M059J (cell line): ENCODE measurements around the gene SRSF2. TPM values are rescaled to one million over a fixed set of nuclear protein-coding genes. Genes with fewer than 3 reads are reported as not detected.
"Not testable (repeated sequence)": the region's sequence is repeated elsewhere in the genome, so short reads cannot be mapped to it uniquely, and the experiment has no call there.

Experiments
- DNase-seq: peaks from one replicate; pipeline ENCODE4 v3.0.0-alpha.2; 2012; ENCODE audit warnings: low read depth
- total RNA-seq: library from RNA; depleted of rRNA; stranded (reverse); fragments of >200 nt; shearing (Covaris generic); gene quantifications from 2 replicates; pipeline ENCODE4 v1.2.3, GENCODE V29; 2014

SRSF2 gene
- total RNA-seq, 1 experiment from 2014 or later: 289 TPM

GRCh38 chr17:76738468-76738850 lies 1.3 kb upstream of the SRSF2 start:
- no peak for DNase-seq

- peak; percentile 88 for DNase-seq
Measured at GRCh38 chr17:76737676-76738467, 741 bp upstream of the SRSF2 start, which contains the start of gene MFSD11. Gene MFSD11 (plus strand): TSS chr17:76738119. CDS start chr17:76738353, 234 bp downstream.

DNA sequence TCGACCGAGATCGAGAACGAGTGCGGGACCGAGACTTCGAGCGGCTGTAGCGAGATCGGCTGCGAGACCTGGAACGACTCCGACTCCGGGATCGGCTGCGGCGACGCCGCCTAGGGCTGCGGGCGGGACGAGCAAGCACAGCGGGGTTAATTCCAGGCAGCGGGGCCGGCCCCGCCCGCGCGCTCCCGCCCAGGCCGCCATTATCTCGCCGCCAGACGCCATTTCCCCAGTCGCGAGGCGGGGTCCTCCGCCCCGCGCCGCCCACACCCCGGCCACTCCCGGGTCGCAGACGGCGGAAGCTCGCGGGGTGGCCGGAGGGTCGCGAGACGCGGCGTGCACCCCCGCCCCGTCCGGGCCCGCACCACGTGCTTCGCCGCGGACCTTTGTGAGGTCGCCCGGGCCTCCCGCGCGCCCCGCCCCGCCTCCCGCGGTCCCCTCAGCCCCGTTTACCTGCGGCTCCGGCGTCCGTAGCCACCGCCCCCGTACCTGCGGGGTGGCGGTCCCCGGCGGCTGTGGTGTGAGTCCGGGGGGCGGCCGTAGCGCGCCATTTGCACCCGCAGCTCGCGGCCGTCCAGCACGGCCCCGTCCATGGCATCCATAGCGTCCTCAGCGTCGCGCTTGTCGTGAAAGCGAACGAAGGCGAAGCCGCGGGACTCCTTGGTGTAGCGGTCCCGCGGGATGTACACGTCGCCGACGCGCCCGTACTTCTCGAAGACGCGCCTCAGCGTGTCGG lies 616 bp downstream of the SRSF2 start:
- DNase-seq: peak; percentile 47

GRCh38 chr17:76735586-76736348 lies 1.4 kb downstream of the SRSF2 start:
- DNase-seq: no peak

DNA sequence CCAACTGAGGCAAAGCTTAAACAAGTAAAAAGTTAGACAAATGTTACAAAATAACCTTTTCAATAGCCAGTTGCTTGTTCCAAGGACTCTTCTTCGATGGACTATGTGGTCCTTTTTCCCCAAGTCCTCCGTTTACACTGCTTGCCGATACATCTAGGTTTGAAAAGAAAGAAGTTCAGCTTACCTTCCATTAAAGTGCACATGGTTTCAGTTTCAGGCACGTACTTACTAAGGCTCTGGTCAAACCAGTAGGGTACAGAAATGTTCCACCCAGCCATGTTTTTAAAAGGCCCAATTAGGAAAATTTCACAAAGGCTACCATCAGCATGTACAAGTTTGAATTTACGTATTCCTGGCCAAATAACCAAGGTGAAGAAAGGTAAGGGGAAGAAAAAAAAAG lies 2.1 kb downstream of the SRSF2 start:
- DNase-seq: peak; percentile 44

DNA sequence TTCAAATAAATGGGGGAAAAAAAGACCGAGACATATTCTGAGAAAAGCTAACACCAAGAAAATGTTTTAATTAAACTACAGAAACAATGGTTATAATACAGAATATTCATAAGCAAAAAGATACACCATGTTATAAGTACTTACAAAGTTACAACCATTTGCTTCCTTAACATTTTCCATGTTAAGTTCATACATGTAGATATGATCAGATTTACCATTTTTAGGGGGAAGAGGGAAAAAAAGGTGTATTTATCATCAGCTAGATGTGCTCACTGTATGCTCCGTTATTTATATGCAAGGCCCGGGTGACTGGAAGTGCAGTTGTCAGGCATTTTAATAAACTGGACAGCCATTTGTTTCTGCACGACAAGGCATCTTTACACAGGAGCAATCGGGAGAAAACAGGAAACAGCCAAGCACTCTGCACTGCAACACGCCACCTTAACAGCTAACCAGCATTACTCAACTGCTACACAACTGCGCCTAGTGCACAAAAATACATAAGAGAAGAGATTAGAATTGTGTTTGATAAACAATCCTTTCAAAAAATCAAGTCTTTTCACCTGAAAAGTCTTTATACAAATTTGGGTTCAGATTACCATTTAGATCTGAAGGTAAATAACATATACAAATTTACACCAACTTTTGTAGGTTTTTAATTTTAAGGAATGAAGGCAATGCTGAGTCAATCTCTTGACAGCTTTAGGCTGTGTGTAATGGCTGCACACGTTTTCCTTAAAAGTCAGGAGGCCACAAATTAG lies 2.9 kb downstream of the SRSF2 start:
- no peak for DNase-seq

- no peak for DNase-seq
Measured at GRCh38 chr17:76733618-76733957, 3.5 kb downstream of the SRSF2 start.

DNA sequence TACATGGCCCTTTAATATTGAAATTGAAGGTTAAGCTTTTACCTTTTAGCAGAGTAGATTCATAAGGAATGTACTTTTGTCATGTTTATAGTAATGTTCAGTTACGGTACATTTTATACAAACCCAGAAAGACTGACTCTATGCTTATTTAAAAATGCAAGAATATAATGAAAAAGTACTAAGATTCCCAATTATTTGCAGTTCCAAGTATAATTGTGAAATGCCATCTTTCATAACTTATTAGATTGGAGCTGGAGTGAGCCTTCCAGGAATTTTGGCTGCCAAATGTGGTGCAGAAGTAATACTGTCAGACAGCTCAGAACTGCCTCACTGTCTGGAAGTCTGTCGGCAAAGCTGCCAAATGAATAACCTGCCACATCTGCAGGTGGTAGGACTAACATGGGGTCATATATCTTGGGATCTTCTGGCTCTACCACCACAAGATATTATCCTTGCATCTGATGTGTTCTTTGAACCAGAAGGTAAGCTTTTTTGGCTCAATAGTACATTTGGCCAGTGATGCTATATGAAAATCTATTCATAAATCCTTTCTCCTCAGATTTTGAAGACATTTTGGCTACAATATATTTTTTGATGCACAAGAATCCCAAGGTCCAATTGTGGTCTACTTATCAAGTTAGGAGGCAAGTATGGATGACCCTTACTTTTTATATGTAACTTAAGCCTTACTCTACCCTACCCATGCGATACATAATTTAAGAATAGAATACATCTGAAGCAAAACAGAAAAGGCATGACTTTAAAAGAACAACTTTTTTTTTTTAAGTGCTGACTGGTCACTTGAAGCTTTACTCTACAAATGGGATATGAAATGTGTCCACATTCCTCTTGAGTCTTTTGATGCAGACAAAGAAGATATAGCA lies 4.2 kb downstream of the SRSF2 start:
- DNase-seq: no peak

DNA sequence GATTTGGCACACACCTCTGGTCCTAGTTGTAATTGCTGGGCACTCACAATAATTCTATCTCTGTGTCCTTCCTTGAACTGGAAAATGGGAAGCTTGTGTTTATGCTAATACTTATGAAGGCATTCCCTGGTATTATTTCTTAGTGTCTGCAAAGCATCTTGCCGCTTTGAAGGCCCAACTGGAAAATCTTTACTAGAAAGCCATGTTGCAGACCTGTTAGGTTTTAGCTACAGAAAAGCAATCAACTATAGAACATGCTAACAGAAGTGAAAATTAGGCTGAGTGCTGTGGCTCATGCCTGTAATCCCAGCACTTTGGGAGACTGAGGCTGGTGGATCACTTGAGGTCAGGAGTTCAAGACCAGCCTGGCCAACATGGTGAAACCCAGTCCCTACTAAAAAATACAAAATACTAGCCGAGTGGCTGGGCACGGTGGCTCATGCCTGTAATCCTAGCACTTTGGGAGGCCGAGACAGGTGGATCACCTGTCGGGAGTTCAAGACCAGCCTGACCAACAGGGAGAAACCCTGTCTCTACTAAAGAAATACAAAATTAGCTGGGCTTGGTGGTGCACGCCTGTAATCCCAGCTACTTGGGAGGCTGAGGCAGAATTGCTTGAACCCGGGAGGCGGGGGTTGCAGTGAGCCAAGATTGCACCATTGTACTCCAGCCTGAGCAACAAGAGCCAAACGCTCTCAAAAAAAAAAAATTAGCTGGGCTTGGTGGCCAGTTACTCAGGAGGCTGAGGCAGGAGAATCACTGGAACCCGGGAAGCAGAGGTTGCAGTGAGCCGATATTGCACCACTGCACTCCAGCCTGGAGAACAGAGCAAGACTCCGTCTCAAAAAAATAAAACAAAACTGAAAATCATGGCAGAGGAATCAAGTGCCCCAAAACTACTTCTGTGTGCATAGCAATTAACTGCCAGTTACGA lies 5.1 kb downstream of the SRSF2 start:
- not testable (repeated sequence) for DNase-seq

GRCh38 chr17:76727745-76728456 lies 9.2 kb downstream of the SRSF2 start:
- no peak for DNase-seq

- peak; percentile 68 for DNase-seq
Measured at GRCh38 chr17:76726776-76727718, 10.1 kb downstream of the SRSF2 start, which contains the start of gene METTL23. Gene METTL23 (plus strand): TSS chr17:76726839. CDS start chr17:76729711, 2,872 bp downstream.

DNA sequence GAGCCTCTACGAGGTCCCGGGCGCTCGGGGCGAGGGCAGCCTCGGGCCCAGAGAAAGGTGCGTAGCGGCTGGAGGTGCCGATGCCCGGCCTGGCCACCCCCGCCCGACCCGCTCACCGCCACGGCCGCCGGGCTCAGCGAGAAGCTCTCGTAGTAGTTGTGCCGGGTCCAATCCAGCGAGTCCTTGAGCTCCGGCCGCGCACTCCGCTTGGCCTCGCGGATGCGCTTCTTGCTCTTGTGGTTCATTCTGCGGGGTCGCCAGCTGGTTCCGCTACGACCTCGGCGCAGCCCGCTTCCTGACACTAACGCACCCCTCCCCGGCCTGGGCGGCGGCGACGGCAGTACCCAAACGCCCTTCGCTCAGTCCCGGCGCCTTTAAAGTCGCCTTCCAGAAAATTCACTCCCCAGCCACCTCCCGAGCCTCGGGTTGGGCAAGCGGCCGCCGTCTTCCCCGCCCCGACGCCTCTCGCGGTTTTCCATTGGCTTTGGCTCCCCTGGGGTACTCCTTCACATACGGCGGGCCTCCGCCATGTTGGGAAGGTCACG lies 10.8 kb downstream of the SRSF2 start, which contains the start of gene JMJD6:
JMJD6 (minus strand) TSS at position 376 of the 545 bp plus-strand sequence; CDS start at position 245, 131 bp downstream.
- DNase-seq: peak; percentile 95

DNA sequence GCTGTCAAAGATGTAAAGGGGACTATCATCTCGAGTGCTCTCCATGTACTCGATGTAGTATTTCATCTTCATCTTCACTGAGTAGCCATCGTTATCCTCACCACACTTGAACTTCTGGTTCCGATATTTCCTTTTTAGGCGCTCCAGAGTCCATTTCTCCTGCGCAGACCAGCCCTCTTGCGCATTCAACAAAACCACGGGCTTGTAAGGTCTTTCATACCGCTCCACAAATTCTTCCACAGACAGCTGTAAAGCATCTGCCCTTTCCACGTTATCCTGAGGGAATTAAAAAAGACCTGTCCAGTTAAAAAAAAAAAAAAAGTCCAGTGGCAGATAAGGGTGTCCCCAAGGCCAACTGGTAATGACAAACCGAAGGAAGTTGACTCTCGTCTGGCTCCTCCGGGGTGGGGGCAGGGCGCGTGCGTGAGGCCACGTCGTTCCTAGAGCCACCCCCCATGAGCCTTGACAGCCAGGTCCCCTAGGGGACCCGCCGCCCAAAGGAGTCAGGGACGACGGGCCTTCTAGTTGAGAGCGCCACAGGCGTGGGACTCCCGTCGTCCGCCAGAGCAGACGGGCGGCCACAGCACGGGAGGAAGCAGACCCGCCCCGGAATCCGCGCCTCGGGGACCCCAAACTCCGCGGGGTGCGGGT lies 11.4 kb downstream of the SRSF2 start:
- peak; percentile 52 for DNase-seq

- DNase-seq: no peak
Measured at GRCh38 chr17:76723812-76724211, 13.3 kb downstream of the SRSF2 start.

DNA sequence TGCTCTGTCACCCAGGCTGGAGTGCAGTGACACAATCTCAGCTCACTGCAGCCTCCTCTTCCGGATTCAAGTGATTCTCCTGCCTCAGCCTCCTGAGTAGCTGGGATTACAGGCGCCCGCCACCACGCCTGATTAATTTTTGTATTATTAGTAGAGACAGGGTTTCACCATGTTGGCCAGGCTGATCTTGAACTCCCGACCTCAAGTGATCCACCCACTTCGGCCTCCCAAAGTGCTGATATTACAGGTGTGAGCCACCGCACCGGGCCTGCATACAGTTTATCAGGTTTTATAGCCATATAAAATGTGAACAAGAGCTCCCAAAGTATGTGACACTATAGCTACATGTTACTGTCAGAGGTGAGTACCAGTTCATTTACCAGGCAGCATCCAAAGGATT lies 14.2 kb downstream of the SRSF2 start:
- not testable (repeated sequence) for DNase-seq

GRCh38 chr17:76722279-76722678 lies 14.9 kb downstream of the SRSF2 start:
- DNase-seq: no peak

GRCh38 chr17:76721463-76721862 lies 15.7 kb downstream of the SRSF2 start:
- DNase-seq: no peak
